Germinal center (tissue), 1 donor: ENCODE data around the gene ASPSCR1.

Experiments used
- DNase-seq: peaks from one replicate; pipeline ENCODE4 v3.0.0; 2012; ENCODE audit warnings: mixed read lengths, low spot score

ASPSCR1 gene

DNA sequence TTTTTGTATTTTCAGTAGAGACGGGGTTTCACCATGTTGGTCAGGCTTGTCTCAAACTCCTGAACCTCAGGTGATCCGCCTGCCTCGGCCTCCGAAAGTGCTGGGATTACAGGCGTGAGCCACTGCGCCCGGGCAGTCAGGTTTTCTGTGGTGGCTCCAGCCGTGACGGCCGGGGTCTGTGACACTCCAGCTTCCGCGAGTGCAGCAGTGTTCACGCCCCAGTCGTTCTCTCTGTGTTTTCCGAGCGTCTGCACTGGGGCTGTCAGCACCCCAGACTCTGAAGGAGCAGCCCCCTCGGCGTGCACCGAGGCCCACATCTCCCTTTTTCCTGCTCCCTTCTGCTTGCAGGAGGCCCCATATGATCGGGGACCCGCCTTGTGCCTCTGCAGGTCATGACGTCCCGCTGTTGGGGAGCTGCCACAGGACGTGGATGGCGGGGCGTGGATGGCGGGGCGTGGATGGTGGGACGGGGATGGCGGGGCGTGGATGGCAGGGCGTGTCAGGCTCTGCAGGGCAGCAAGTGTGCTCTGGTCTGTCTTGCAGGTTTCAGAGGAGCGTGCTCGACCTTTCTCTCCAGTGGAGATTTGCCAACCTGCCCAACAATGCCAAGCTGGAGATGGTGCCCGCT is 5.7 kb downstream of the ASPSCR1 start:
- no peak for DNase-seq

DNA sequence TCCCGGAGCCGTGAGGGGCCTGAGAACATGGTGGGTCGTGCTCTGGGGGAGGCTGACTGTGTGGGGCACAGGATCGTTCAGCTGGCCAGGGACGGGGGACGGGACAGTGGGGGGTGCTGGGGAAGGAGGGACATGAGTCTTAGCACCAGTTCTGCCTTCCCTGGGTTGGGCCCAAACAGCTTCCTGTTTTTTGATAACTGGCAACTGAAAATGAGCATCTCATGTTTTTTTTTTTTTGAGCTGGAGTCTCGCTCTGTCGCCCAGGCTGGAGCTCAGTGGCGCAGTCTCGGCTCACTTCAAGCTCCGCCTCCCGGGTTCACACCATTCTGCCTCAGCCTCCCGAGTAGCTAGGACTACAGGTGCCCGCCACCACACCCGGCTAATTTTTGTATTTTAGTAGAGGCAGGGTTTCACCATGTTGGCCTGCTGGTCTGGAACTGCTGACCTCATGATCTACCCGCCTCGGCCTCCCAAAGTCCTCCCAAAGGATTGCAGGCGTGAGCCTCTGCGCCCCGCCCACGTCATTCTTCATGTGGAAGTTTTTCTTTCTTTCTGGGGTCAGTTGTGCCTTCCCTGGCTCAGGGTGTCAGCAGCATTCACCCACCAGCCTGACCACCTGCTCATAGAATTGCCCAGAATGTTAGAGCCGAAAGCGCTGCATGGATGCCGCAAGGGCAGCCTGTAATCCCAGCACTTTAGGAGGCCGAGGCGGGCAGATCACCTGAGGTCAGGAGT is 6.4 kb downstream of the ASPSCR1 start:
- DNase-seq = no peak

DNA sequence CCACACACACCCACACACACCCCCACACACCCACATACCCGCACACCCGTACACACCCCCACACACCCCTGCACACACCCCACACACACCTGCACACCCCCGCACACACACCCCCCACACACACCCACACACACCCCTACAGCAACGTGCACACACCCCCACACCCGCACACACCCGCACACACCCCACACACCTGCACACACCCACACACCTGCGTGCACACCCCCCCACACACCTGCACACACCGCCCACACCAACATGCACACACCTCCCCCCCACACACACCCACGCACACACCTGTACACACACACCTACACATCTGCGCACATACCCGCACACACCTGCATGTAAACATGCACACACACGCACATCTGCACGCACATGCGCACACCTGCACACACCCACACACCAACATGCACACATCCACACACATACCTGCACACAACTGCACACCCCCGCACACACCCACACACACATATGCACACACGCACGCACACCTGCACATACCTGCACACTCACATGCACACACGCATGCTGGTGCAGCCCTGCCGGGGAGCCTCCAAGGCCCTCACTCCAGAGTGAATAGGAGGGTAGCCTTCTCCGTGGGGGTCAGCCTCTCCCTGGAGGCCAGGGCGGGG is 7.5 kb downstream of the ASPSCR1 start:
- no peak for DNase-seq

DNA sequence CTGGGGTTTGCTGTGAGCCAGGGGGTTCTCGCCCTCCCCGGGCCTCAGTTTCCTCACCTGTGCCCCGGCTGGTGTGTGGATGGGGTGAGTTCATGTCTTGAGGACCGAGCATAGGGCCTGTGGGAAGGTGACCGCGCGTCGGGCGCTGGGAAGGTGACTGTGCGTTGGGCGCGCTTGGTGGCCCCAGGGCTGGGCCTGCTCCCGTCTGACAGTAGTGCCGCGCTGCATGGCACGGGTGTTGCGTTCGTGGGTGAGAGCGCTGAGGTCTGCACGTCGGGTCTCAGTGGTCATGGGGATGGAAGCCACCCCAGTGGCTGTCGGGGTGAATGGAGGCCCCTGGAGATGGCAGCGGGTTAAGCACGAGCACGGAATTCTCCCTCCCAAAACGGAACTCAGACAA is 9.2 kb downstream of the ASPSCR1 start:
- no peak for DNase-seq

DNA sequence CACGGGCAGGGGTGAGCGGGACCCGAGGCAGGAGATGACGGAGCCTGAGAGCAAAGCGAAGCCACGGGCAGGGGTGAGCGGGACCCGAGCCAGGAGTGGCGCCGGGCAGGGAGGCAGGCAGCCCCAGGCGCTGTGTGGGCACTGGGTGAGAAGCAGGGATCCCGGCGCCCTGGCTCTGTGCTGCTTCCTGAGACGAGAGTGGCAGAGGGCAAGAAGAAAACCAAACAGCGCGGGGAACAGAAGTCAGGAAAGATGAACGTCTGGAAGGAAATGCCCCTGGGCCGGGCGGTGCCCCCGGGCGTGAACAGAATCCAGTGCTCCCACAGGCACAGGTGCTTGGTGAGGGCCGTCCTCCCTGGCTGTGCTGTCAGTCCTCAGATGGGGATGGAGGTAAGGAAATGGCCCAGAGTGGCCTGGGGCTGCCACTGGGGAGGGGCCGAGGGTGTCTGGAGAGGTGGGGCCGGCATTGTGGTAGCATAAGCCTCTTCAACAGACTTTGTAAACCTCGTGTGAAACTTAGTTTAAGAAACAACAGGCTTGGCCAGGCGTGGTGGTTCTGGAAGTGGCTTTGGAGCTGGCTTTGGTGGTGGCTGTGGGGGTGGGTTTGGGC is 9.8 kb downstream of the ASPSCR1 start:
- DNase-seq = no peak

DNA sequence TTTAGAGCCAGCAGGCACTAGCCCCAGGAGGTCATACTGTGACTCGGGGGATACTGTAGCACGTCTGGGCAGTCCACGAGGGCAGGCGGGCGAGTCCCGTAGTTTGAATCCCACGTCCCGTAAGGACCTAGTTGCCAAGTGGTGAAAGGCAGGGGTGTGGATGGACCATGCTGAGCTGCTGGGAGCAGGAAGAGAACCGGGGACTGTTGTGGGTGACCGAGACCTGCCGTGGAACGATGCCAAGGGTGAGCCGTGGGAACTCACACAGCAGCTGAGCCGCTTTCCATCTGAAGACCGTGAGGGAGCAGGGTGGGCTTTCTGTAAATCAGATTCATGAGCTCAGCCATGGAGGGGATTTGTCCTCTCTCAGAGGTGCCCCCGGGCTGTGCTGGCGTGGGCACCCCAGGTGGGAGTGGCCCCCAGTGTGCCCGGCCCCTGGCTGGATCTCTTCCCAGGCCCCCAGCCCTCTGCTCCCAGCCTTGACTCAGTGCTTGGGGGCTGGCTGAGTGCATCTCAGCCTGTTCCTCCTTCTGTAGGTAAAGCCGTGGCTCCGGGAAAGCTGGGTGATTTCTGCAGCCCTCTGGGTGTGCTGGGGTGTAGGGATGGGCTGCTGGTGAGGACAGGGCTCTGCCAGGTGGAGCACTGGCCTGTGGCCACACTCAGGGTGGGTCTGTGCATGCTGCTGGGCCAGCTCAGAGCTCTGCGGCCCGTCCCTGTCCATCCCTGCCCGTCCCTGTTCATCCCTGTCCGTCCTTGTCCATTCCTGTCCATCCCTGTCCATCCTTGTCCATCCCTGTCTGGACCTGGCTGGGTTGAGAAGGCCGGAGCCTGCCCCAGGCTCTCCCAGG is 13.6 kb downstream of the ASPSCR1 start:
- DNase-seq = no peak

DNA sequence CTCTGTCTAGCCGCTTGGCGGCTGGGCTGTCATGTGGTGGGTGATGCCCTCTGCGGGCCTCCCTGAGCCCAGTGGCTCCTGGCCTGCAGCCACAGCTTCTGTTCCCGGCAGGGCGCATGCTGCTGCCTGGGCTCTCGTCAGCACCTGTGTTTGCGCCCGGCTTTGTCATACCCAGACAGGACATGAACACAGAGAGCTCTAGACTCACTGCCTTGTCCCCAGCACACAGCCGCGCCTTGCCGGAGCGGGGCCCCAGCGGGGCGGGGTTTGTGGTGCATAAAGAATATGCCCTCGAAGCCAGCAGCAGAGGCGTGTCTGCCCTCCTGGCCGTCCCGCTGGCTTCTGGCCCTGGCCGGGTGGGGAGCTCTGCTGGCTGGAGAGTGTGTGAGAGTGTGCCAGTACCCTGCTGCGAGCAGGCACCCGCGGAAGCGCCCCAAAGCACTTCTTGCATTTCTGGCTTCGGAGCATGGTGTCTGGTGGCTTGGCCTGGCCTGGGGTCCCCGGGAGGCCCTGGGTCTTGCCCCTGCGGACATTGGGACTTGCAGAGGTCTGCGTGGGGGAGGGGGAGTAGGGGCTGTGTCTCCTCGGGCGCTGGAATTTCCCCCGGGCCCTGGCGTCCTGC is 14.4 kb downstream of the ASPSCR1 start:
- no peak for DNase-seq

DNA sequence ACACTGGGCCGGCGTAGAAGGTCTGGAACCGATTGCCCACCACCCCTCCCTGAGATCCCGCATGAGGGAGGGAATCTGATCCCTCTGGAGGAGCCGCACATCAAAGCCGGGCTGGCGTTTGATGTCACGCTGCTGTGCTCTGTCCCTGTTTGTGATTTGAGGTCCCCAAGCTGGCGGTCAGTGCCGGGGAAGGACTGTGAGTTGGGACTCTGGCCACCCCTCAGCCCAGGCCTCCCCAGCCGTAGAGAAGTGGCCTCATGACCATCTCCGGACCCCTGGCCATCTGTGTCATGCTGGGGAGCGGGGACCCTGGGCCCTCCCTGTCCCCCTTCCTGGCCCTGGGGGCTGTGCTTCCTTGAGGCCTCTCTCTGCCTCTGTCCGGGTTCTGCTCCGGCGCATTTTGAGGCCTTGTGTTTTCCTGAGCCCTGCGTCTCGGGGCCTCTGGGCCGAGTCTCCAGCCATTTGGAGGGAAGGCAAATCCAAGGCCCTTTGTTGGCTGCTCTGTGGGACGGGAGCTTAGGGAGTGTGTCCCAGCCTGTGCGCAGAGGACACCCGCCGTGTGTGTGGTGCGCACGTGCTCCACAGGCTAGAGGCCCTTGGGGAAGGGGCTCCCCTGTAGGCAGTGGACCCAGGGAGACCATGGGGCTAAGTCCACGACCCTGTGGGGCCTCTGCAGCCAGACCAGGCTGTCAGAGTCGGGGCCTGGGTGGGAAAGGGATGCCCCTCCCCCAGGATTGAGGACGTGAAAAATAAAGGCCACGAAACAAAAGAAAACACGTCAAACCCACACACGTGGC is 15.1 kb downstream of the ASPSCR1 start:
- DNase-seq = no peak

DNA sequence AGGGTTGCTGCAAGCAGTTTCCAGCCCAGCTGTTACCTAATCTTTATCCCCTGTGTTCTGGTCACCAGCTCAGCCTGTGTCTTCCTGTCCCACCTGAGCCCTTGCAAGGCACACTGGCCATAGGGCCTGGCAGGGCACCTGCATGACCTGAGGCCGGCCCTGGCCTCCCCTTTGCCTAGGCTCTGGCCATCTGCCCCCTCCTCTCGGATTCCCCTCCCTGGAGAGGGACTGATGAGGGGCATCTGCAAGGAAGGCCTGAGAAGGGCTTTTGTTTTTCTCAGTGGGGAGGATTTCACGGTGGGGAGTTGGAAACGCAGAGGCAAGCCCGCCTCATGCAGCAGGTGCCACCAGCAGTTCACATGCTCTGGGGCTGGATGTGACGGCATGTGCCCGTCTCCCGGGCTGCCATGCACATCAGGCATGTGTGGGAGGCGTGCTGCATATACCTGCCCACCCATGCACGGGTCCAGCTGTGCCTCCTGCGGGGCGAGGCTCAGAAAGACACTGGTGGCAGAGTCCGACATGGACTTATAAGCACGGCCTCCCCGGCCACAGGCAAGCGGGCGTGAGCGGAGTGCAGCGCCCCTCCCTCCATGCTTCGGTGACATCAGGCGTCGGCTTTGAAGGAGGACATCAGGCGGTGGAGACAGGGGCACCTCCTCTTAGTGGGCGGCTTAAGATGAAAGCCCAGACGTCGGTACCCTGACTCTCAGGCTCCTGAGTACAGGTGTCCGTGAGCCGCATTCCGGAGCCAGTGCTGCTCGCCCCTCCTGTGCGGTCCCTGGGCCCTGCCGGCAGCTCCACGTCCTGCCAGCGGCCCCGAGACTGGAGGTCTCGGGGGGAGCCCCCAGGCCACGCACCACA is 16.5 kb downstream of the ASPSCR1 start:
- no peak for DNase-seq

DNA sequence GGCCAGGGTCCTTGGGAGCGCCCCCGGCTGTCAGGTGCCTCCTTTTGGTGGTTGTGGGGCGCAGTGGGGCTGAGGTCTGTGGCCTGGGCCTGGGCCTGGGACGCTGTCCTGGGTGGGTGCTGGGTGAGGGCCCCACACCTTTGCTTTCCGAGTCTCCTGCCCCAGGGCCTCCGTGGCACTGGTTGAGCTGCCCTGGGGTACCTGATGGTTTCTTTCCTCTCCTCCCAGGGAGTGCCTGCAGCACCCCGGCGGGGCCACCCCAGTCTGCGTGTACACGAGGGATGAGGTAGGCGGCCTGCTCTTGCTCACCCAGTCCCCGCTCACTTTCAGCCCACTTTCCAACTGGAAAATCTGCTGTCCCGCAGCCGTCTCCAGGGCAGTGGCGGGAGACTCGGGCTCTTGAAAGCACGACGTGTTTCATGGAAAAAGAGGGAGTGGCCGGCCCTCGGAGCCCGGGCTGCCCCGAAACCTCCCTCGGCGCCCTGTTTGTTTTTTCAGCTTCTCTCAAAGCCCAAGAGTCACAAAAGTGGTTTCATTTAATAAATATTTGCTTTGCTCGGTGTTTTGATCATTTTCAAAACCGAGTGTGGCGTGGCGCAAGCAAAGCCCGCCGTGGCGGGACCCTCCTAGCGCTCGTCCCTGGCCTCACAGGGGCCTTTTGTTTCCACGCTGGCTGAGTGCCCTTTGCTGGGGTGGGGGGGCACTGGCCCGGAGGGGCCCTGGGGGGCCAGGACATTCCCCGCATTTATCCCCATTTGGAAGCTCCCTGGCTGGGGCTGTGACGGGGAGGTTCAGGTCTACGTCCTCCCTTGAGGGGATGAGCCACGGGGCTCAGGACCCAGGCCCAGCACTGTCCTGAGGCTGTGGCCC is 17.4 kb downstream of the ASPSCR1 start:
- no peak for DNase-seq

DNA sequence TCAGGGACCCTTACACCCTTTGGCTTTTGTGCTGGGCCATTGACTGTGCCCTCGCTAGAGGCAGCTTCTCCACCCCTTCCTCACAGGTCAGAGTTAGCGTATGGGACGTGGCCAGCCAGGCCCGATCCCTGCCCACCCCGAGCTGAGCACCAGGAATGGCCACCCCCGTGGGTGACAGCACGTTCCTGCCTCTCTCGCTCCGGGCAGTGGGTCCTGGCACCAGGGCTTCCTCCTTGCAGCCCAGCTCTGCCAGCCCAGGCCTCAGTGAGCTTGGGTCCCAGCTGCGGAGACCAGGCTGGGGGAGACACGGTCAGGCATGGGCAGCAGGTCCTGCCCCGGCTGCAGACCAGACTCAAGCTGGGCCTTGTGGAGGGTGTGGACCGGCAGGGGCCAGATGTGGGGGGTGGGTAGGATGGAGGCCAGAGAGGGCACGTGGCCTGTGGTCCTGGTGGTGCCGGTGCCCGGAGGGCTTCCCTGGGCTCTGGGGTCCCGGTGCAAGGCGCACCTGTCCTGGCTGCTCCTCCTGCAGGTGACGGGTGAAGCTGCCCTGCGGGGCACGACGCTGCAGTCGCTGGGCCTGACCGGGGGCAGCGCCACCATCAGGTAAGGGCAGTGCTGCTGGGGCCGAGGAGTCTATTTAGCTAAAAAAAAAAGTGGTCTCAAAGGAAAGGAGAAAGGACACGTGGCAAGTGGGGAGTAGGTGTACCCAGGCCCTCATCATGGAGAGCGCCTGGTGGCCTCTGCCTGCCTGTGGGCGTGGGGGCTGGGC is 18.2 kb downstream of the ASPSCR1 start:
- no peak for DNase-seq

DNA sequence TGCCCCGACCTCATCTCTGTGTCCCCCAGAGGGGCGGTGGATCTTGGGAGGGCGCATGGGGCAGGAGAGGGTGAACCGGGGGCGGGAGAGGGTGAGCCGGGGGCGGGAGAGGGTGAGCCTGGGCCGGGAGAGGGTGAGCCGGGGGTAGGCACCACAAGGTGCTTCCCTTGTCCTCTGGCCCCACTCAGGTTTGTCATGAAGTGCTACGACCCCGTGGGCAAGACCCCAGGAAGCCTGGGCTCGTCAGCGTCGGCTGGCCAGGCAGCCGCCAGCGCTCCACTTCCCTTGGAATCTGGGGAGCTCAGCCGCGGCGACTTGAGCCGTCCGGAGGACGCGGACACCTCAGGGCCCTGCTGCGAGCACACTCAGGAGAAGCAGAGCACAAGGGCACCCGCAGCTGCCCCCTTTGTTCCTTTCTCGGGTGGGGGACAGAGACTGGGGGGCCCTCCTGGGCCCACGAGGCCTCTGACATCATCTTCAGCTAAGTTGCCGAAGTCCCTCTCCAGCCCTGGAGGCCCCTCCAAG is 18.9 kb downstream of the ASPSCR1 start:
- DNase-seq = no peak

DNA sequence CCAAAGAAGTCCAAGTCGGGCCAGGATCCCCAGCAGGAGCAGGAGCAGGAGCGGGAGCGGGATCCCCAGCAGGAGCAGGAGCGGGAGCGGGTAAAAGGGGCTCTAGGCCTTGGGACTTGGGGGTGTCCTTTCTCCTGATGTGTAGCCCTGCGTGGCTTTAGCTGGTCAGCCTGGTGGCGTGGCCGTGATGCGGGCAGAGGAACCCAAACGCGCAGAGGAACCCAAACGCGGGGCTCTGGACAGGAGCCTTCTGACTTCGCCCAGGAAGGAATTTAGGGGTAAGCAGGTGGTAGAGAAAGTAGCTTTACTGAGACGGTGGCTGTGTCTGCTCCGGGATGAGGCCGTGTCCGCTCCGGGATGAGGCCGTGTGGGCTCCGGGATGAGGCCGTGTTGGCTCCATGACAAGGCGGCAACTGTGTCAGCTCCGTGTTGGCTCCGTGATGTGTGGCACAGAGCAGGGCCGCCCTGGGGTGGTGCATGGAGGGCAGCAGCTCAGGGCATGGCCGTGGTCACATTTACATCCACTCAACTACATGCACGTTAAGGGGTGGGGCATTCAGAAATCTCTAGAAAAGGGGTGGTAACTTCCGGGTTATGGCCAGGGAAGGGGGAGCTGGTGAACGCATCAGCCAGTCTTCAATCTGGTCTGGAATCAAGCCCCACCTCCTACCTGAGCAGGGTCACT is 19.5 kb downstream of the ASPSCR1 start:
- DNase-seq = no peak

DNA sequence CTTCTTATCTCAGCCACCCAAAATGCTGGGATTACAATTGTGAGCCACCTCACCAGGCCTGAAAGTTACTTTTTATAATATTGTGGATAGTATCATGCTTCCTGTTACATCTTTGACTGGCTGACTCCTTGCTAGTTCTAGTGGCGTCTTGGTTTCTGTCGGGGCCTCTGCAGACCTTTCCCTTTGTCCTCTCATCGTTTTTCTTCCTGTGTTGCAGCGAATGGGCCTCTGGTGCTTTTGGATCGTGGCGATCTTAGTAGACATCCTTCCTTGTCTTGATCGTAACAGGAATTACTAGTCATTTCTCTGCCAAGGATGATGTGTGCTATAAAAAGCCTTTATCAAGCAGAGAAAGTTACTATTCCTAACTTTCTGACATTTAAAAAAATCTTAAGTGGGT is 20.8 kb downstream of the ASPSCR1 start:
- DNase-seq = no peak

DNA sequence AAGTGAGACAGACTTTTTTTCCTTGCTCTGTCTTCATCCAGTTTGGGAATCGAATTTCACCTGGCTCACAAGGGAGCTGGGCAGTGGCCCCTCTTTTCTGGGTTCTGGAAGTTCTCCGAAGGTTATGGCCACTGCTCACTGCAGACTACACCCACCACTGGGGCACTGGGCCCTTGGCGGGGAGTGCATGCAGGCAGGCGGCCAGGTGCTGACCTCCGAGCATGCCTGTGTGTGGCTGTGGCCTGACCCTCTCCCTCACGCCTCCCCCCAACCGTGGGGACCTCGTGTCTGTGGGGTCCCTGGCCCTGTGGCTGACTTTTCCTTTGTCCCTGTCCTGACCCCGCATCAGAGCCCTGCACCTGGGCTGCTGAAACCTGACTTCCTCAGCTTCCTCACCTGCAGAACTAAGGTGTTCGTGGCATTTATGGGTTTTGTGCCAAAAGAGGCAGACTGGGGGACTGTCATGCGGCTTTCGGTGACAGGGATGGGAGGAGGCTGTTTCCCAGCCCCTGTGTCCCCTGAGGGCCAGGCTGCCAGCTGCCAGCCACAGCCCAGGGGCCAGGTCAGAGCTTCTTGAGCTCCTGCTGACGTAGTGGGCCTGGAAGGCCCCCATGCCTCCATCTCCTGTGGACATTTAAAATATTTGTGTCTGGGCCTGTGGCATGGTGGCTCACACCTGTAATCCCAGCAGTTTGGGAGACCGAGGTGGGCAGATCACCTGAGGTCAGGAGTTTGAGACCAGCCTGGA is 21.4 kb downstream of the ASPSCR1 start:
- DNase-seq = no peak

DNA sequence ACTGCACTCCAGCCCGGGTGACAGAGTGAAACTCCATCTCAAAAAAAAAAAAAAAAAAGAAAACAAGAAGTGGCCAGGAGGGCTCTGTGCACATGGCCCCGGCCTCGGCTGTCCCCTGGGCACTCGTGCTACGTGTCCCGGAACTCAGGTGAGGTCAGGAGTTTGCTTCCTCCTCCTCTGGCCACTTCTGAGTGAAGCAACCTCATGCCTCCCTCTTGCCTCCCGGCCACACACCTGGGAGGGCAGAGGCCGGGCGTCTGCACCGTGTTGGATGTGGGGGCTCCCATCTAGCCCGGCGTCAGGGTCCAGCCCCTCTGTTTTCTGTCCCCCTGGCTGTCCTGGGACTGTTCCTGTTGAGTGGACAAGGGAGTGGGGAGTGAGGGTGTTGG is 22.2 kb downstream of the ASPSCR1 start:
- no peak for DNase-seq
